ENCODE measurements around the gene TSPAN16. TPM values are rescaled to one million over a fixed set of nuclear protein-coding genes. Genes with fewer than 3 reads are reported as not detected.

Gene TSPAN16, protein sequence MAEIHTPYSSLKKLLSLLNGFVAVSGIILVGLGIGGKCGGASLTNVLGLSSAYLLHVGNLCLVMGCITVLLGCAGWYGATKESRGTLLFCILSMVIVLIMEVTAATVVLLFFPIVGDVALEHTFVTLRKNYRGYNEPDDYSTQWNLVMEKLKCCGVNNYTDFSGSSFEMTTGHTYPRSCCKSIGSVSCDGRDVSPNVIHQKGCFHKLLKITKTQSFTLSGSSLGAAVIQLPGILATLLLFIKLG
- not detected in 2 replicates for total RNA-seq

GRCh38 chr19:11295665-11296245, at the start of gene TSPAN16:
Gene TSPAN16 (plus strand): TSS chr19:11296160. CDS start chr19:11296298, 138 bp downstream.

GRCh38 chr19:11261971-11262839, 33.8 kb upstream of the TSPAN16 start, which contains the start of gene DOCK6:
Gene DOCK6 (minus strand): TSS chr19:11262524. CDS start chr19:11262440, 84 bp downstream.

DNA sequence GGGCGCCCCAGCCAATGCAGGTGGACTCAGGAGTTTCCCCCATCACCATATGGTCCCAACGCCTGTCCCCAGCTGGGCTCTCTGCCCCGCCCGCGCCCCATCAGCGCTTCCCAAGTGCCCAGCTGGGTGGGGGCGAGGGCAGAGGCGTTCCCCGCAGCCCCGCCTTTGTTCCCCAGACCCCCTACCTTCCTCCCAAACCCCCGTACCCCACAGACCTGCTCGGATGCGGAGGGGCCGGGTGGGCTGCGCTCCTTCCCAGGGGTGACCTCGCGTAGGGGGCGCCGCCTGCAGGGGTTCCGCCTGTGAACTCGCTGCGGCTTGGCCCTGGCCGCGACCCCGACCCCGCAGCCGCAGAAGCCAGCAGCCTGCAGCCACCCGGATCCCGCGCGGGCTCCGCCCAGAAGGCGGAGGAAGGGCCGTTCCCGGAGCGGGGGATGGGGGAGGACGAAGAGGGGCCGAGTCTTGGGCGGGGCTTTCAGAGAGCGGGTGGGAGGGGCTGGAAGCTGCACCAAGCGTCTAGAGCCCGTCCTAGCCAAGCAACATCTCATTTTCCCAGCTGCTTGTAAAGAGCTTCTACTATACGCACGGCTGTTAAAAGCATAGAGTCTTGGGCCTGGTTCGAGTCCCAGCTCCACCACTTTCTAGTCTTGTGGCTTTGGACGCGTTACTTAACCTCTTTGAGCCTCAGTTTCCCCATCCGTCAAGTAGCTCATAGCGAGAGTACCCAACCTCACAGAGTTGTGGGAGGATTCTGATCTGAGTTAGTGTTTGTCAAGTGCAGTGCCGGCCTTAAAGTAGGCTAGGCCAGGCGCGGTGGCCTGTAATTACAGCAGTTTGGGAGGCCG, 43.5 kb downstream of the TSPAN16 start, which contains the start of gene RAB3D:
Gene RAB3D (minus strand): TSS at position 404 of the 845 bp plus-strand sequence. CDS start 2,258 bp downstream, outside the sequence.

GRCh38 chr19:11346104-11346940, 50.4 kb downstream of the TSPAN16 start, which contains the start of the genes CCDC159 and TMEM205:
Gene CCDC159 (plus strand): TSS chr19:11346519. CDS start chr19:11346607, 88 bp downstream.
Gene TMEM205 (minus strand): TSS chr19:11346268. CDS start chr19:11345619, 649 bp downstream.

DNA sequence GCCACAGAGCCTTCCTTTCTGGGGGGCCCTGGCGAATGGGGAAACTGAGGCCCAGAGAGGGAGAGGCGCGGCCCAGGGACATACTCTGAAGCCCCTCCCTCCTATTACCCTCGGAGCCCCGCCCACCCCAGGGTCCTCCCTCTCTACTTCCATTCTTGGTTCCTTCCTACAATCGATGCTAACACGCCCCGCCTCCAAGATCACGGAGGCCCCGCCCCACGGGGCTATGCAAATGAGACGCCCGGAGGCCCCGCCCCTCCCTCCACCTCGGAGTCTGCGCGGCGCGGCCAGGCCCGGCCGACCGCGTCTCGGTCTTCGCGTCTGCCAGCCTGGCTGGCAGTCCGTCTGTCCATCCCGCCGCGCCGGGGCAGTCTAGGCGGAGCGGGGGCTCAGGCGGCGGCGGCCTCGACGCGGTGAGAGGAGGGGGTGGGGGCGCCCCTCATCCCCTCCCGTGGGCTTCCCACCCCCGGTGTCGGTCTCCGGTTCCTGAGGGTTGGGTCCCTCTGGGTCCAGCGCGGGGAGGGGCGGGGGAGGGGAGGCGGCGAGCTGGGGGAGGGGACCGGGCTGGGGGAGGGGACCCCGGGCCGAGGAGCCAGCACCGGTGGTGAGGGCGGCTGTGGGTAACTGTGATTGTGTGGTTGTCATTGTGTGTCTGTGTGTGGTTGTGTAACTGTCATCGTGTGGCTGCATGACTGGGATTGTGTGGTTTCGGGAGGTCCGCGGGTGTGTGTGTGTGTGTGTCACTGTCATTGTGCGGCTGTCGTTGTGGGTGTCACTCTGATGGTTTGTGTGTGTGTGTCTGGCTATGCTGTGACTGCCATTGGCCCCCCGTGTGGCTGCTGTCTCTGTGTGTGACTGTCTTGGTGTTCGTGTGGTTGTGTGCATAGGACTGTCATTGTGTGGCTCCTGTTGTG, 59.5 kb downstream of the TSPAN16 start, which contains the start of gene PLPPR2:
Gene PLPPR2 (plus strand): TSS at position 273 of the 914 bp plus-strand sequence. CDS start 2,242 bp downstream, outside the sequence.

Other genes with a start within 250 kb of the TSPAN16 start
- 37.9 and 114 TPM in 2 replicates for gene LDLR, start 206.7 kb upstream of the TSPAN16 start, total RNA-seq
- gene SPC24, start 140.4 kb upstream of the TSPAN16 start, total RNA-seq, result 24.5 and 47.7 TPM in 2 replicates
- gene KANK2, start 98.6 kb upstream of the TSPAN16 start, total RNA-seq, result 72.2 and 91.8 TPM in 2 replicates
- not detected in 2 replicates for gene ANGPTL8, start 56.5 kb upstream of the TSPAN16 start, total RNA-seq
- 141 and 170 TPM in 2 replicates for gene DOCK6, start 33.6 kb upstream of the TSPAN16 start, total RNA-seq
- gene RAB3D, start 43.5 kb downstream of the TSPAN16 start, total RNA-seq, result 52.0 and 59.1 TPM in 2 replicates
- 101 and 136 TPM in 2 replicates for gene TMEM205, start 50.1 kb downstream of the TSPAN16 start, total RNA-seq
- gene CCDC159, start 50.4 kb downstream of the TSPAN16 start, total RNA-seq, result 12.4 and 12.6 TPM in 2 replicates
- 20.1 and 20.3 TPM in 2 replicates for gene PLPPR2, start 59.3 kb downstream of the TSPAN16 start, total RNA-seq
- 1.7 and 2.3 TPM in 2 replicates for gene SWSAP1, start 78.5 kb downstream of the TSPAN16 start, total RNA-seq
- 10.0 and 10.1 TPM in 2 replicates for gene EPOR, start 88.2 kb downstream of the TSPAN16 start, total RNA-seq
- 0.86 and 3.9 TPM in 2 replicates for gene RGL3, start 123.2 kb downstream of the TSPAN16 start, total RNA-seq
- gene ODAD3, start 139.0 kb downstream of the TSPAN16 start, total RNA-seq, result 0.19 TPM in 1 of 2 replicates, not detected in the other
- 116 and 144 TPM in 2 replicates for gene PRKCSH, start 139.5 kb downstream of the TSPAN16 start, total RNA-seq
- under 0.01 TPM in 1 of 2 replicates, not detected in the other for gene ELAVL3, start 184.9 kb downstream of the TSPAN16 start, total RNA-seq
- gene ZNF653, start 209.7 kb downstream of the TSPAN16 start, total RNA-seq, result 5.4 and 7.5 TPM in 2 replicates
- gene ECSIT, start 233.0 kb downstream of the TSPAN16 start, total RNA-seq, result 24.6 and 35.6 TPM in 2 replicates
- gene CNN1, start 242.7 kb downstream of the TSPAN16 start, total RNA-seq, result not detected in 2 replicates